ENCODE measurements around the gene PRKN. TPM values are rescaled to one million over a fixed set of nuclear protein-coding genes. Genes with fewer than 3 reads are reported as not detected.

The PRKN gene
- total RNA-seq, 1 experiment from 2014 or later = 2.0 TPM

- H3K79me1 ChIP-seq (ENCODE audit: insufficient read depth, low read depth, low read length, poor library complexity, severe bottlenecking) = no peaks in the 10 kb centered on the region
- no peaks in the 10 kb centered on the region for H3K9me3 ChIP-seq (ENCODE audit: control insufficient read depth, low read depth, low read length)
- no peak overlapping the region for H3K4me2 ChIP-seq (ENCODE audit: insufficient read depth, insufficient read length, low read length)
- H2BK120ac ChIP-seq (ENCODE audit: low read depth, low read length, poor library complexity, severe bottlenecking) = no peak overlapping the region
- Mint-ChIP-seq H3K4me1 (no peaks in the 10 kb centered on the region), H3K9me3 (peaks cover 10 to 15% of the 10 kb centered on the region in 2 experiments), H3K36me3 (ENCODE audit: insufficient read depth in 1 of 3, low read depth in 3 of 3) (peaks cover 3 to 14% (median 4%) of the 10 kb centered on the region in 3 experiments; a peak in 6 of 7 replicates), H3K4me3 (no peak overlapping the region), H3K27me3 (ENCODE audit: low read depth) (no peaks in the 10 kb centered on the region), H3K27ac (no peak overlapping the region)
- no peak overlapping the region for H2BK20ac ChIP-seq (ENCODE audit: low read depth, low read length, poor library complexity, severe bottlenecking)
- no peak overlapping the region for H3T11ph ChIP-seq (ENCODE audit: low read length)
- H3K79me2 ChIP-seq (ENCODE audit: insufficient read depth, low read length) = no peaks in the 10 kb centered on the region
- no peaks in the 10 kb centered on the region for H3K4me1 ChIP-seq (ENCODE audit: insufficient read depth, low read length)
- H4K20me1 ChIP-seq (ENCODE audit: control insufficient read depth, insufficient read depth, insufficient read length) = no peaks in the 10 kb centered on the region
- H4K91ac ChIP-seq (ENCODE audit: insufficient read length, low read depth, low read length) = no peak overlapping the region
- H3K56ac ChIP-seq (ENCODE audit: insufficient read length, low read depth, low read length) = no peak overlapping the region
- H3K18ac ChIP-seq (ENCODE audit: insufficient read length, low read depth, low read length) = no peak overlapping the region
- H2AK5ac ChIP-seq (ENCODE audit: insufficient read length, low read length) = no peak overlapping the region
- no peak overlapping the region for H2BK5ac ChIP-seq (ENCODE audit: insufficient read length, low read length)
- H3K27ac ChIP-seq (ENCODE audit: insufficient read length, low read depth, low read length) = no peak overlapping the region
- H3K27me3 ChIP-seq (ENCODE audit: insufficient read depth, low read length) = no peaks in the 10 kb centered on the region
- H4K5ac ChIP-seq (ENCODE audit: insufficient read length, low read depth, low read length) = no peak overlapping the region
- no peak for TF ChIP-seq CTCF (conservative IDR thresholded peaks at IDR 0.05)
- H2BK12ac ChIP-seq (ENCODE audit: insufficient read length, low read depth, low read length) = no peak overlapping the region
- H3K14ac ChIP-seq (ENCODE audit: insufficient read depth, low read length) = no peak overlapping the region
- no peak overlapping the region for H2AFZ ChIP-seq (ENCODE audit: low read length)
- H3K23ac ChIP-seq (ENCODE audit: insufficient read length, low read depth, low read length) = no peak overlapping the region
- no peak overlapping the region for H2BK15ac ChIP-seq (ENCODE audit: low read depth, low read length)
- DNase-seq = no peak
- H3K4ac ChIP-seq (ENCODE audit: low read depth, low read length) = no peak overlapping the region
- no peak overlapping the region for H3K9ac ChIP-seq (ENCODE audit: extremely low read depth, insufficient read length, low read length)
- no peaks in the 10 kb centered on the region for H3K23me2 ChIP-seq (ENCODE audit: insufficient read length, low read depth, low read length, poor library complexity, severe bottlenecking)
- H4K8ac ChIP-seq (replicated peaks; ENCODE audit: insufficient read length, low read depth, low read length) = no peak overlapping the region
Measured at GRCh38 chr6:161363286-161363685, 1364.3 kb downstream of the PRKN start.
